ENCODE data around the gene MIDN.
"Not testable (repeated sequence)": the region's sequence is repeated elsewhere in the genome, so short reads cannot be mapped to it uniquely, and the experiment has no call there.

MIDN gene

DNA sequence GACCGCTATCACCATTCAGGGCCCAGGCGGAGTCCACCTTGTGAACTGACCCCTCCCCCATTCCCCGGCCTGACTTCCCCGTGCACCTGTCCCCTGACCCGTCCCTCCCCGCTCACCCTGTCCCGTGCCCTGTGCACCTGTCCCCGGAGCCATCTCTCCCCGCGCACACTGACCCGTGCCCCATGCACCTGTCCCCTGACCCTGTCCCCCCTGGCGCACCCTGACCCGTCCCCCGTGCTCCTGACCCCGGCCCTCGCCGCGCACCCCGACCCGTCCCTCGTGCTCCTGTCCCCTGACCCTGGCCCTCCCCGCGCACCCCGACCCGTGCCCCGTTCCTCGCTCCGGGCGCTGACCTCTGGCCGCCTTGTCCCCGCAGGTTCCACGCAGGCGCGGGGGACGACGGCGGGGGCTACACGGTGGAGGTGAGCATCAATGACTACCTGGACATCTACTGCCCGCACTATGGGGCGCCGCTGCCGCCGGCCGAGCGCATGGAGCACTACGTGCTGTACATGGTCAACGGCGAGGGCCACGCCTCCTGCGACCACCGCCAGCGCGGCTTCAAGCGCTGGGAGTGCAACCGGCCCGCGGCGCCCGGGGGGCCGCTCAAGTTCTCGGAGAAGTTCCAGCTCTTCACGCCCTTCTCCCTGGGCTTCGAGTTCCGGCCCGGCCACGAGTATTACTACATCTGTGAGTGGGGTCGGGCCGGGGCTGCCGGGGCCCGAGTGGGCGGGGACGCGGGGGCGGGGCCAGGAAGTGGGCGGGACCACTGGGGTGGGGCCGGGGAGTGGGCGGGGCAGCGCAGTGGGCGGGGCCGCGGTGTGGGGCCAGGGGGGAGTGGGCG lies 47.0 kb downstream of the MIDN start:
- no peak for DNase-seq

DNA sequence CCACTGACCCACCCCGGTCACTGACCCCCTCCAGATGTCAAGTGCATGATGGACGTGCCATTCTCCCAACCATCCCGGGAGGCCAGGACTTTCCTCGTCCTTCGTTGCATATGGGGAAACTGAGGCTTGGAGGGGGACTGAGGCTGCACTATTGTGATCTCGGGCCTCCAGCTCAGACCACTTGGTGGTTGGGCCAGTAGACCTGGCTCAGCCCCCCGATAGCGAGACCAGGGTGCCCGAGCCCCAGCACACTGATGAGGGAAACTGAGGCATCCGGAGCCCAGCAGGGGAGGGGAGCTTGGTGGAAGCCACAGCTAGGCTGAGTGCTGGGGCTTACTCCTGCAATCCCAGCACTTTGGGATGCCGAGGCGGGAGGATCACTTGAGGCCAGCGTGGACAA lies 47.7 kb downstream of the MIDN start:
- no peak for DNase-seq

DNA sequence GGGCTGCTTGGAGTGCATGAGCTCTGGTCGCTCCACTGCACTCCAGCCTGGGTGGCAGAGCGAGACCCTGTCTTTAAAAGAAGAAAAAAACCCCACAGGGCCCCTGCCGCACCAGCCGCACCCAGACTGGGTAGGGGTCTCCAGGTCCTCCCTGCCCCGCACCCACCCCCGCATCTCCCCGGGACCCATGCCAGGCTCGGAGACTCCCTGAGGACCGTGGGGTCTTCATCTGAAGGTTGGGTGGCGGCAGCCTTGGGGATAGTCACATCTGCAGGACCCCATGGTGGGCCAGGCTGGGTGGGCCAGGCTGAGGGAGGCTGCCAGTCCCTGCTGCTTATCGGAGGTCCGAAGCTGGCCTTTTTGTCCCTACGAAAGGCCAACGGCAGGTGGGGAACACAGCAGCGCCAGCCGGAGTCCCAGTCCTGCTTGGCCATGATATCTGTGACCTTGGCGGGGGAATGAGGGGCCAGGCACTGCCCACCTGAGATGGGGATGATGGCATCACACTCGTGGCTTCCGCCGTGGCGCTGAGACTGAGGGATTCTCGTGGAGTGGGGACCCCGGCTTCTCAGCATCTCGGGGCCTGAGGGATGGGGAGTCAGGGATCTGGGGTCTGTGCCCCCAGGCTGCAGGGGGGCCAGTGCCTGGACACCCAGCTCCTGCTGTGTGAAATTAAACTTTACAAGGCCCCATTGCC lies 48.3 kb downstream of the MIDN start:
- DNase-seq: no peak

DNA sequence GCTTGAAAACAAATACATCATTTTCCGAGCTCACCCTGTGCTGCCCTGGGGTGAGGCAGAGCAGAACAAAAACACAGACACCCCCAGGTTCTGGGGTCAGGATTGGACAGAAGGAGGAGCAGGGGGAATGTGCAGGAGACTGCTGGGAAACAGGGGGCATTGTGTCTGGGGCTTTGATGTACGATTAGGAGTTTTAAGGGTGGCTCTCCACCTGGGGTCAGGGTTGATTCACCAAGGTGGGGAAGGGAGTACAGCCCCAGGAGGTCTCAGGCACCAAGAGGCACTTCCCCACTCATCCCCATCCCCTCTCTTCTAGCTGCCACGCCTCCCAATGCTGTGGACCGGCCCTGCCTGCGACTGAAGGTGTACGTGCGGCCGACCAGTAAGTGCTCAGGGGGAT lies 49.9 kb downstream of the MIDN start:
- no peak for DNase-seq

DNA sequence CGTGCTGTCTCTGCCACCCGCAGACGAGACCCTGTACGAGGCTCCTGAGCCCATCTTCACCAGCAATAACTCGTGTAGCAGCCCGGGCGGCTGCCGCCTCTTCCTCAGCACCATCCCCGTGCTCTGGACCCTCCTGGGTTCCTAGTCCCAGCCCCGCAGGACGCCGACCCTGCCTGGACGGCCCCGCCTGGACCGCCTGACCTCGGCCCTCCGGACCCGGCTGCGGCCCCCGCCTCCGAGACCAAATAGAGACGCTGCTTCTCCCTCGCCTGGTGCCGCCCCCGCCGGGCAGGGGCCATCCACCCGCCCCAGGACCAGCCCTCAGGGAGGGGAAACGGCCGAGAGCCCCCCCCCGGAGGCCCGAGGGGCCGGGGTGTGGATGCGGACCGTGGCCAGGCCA lies 51.4 kb downstream of the MIDN start:
- DNase-seq: no peak

DNA sequence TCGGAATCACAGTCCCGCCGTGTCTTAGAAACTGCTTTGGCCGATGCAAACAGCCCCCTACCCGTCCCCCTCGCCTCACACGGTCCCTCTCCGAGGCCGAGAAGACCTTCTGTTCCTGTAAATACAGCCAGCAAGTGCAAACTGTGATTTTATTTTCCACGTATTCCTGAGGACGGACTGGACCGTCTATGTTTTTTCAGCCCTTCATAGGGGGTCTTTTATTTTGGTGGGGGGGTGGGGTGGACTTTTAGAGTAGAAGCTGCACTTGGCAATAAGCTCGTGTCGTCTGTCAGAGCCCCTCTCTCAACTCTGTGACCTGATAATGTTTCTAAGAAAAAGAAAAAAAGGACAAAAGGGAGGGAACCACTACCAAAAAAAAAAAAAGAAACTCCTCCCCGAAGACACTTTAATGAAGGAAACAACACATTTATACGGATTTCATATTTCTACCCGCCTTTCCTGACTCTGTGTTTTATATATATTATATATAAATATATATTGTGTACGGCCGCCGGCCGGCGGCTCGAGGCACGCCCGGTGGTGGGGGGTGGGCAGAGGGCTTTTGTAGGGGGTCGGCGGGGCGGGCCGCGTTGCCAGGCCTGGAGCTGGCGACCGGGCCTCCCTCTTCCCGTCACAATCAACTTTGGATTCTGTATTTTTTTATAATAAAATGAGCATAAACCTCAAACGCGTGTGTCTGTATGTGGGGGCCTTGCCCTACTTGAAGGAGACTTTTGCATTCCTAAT lies 52.5 kb downstream of the MIDN start:
- no peak for DNase-seq

DNA sequence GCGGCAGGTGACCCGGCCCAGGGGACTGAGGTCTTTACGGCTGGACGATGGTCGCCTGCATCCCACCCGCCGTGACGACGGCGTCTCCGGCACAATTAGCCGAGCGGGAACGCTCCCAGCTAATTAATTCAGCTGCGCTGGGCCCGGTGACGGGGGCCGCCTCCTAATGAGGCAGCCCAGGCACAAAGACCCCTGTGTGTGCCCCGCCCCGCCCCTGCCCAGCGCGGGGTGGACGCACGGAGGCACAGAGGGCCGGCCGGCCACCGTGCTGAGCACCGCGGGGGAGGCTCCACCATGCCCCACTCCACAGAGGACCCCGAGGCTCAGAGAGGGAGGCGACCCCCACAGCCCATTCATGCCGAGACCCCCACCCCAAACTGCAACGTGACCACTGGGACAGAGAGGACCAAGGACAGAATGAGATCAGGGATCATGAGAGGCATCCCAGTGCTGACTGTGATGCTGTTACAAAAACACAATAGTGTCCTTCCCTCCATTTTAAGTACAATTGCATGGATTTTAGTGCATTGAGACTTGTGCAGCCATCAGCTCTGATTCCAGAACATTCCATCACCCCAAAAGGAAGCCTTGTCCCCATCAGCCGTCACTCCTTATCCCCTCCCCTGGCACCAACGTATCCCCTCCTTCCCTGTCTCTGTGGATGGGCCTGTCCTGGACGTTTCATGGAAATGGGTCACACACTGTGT lies 54.3 kb downstream of the MIDN start:
- DNase-seq: no peak

DNA sequence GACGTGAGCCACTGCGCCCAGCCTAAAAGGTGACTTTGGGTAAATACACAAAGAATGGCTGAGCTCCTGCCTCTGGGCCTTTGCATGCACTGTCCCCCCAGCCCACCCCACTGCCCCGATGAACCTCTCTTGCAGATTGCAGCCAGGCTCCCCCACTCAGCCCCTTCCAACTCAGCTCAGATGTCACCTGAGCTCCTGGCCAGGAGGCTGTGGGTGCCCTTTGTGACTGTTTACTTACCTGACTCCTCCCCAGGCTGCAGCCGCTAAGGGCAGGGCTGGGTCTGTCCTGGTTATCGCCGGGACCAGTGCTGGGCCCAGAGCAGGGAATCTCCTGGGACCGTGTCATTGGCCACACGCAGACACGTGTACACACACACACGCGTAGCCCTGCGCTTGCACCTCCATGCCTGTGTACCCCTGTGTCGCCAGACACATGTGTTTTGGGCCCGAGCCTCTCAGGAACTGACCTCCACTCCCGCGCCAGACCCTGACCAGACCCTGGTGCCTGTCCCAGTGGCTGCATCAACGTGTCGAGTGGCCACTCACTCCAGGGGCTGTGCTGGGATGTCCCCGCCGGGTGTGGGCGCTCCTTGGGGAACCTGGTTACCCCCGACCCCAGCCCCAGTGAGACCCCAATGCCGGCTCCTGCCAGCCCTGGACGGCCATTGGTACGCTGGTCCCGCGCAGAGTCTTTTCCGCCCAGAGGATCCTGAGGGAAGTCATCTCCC lies 56.0 kb downstream of the MIDN start:
- no peak for DNase-seq

DNA sequence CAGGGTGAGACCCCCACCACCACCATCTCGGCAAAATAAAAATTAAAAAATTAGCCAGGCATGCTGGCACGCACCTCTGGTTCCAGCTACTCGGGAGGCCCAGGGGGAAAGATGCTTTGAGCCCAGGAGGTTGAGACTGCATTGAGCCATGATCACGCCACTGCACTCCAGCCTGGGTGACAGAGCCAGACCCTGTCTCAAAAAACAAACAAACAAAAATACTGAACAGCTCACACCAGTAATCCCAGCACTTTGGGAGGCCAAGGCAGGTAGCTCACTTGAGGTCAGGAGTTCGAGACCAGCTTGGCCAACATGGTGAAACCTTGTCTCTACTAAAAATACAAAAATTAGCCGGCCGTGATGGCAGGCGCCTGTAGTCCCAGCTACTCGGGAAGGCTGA lies 57.0 kb downstream of the MIDN start:
- not testable (repeated sequence) for DNase-seq

DNA sequence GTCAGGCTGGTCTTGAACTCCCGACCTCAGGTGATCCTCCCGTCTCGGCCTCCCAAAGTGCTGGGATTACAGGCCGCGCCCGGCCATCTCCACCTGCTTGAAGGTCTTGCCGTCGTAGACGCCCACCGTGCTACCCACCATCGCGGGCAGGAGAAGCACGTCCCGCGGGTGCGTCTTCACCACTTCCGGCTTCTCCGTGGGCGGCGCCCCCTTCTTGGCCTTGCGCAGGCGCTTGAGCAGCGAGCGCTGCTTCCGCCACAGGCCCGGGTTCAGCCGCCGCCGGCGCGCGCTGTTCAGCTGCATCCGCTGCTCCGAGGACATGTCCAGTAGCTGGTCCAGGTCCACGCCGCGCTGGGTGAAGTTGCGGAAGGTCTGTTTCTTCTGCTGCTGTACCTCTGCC lies 58.9 kb downstream of the MIDN start:
- DNase-seq: no peak

DNA sequence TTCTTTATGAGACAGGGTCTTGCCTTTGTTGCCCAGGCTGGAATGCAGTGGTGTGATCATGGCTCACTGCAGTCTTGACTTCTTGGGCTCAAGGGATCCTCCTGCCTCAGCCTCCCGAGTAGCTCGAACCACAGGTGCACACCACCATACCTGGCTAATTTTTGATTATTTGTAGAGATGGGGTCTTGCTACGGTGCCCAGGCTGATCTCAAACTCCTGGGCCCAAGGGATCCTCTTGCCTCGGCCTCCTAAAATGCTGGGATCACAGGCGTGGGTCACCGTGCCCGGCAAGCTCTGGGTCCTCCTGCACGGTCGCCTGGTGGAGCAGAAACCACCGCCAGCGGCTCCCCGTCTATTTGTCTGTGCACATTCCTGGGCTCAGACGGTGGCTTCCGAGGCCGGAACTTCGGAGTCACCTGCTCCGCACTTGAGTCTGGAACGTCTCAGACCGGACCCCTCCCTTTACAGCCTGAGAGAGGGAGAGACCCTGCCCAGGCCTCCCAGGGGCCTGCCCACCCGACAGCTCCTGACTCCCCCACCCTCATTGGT lies 59.4 kb downstream of the MIDN start:
- no peak for DNase-seq

DNA sequence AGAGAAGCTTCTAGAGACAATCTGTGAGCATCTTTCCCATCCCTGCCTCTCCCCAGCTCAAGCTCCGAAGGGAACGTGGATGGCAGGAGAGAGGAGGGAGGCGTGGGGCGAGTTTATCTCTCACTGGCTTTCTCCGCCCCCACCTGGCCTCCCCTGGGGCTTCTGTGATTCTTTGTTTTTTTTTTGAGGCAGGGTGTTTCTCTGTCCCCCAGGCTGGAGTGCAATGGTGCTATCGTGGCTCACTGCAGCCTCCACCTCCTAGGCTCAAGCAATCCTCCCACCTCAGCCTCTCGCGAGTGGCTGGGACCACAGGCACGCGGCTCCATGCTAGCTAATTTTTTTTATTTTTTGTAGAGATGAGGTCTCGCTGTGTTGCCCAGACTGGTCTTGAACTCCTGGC lies 60.3 kb downstream of the MIDN start:
- DNase-seq: no peak

Data from NCI-H524 (cell line).